ENCODE measurements around the gene LRRC34. TPM values are rescaled to one million over a fixed set of nuclear protein-coding genes. Genes with fewer than 3 reads are reported as not detected.

LRRC34 gene
- total and polyA plus RNA-seq, 4 donors: 0.22 to 2.8 (median 0.85) TPM

DNA sequence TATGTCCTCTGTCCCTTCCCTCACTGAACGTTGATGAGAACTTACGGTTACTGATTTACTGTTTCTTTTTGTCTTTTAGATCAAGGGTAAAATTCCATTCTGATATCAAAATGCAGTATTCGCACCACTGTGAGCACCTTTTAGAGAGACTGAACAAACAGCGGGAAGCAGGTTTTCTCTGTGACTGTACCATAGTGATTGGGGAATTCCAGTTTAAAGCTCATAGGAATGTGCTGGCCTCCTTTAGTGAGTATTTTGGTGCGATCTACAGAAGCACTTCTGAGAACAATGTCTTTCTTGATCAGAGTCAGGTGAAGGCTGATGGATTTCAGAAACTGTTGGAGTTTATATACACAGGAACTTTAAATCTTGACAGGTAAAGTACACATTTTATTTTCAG, 38.5 kb downstream of the LRRC34 start:
- Histone ChIP-seq H3K36me3 (ENCODE audit: control insufficient read depth in 4 of 4, insufficient read depth in 3 of 4, low read depth in 1 of 4, low read length in 3 of 4) (peaks cover 3 to 28% (median 14%) of the 10 kb centered on the region in 4 donors), H3K4me3 (ENCODE audit: low read depth in 1 of 3, low read length in 3 of 3) (peak overlapping the region in 2 of 3 donors; percentile 68 to 74), H3K9me3 (ENCODE audit: control insufficient read depth in 4 of 4, low read length in 3 of 4) (no peaks in the 10 kb centered on the region), H3K9ac (ENCODE audit: low read depth in 1 of 2, low read length in 2 of 2) (peak overlapping the region; percentile 12 to 79), H3K27ac (ENCODE audit: low read depth in 1 of 2, low read length in 2 of 2) (no peak overlapping the region), H3K4me1 (ENCODE audit: control insufficient read depth in 4 of 4, insufficient read depth in 4 of 4, low read length in 3 of 4) (peaks cover 0 to 37% (median 19%) of the 10 kb centered on the region in 4 donors), H3K27me3 (ENCODE audit: control insufficient read depth in 4 of 4, insufficient read depth in 4 of 4, low read length in 3 of 4) (no peaks in the 10 kb centered on the region)
- WGBS: 54% methylated on average over 5 of the region's 5 CpGs
- DNase-seq (ENCODE audit: low spot score): no peak
- TF ChIP-seq GABPA (IDR thresholded peaks at IDR 0.05 in 1 of 2, conservative IDR thresholded peaks at IDR 0.05 in 1 of 2) (no peak), NR2F2 (IDR thresholded peaks at IDR 0.05) (no peak), YY1 (IDR thresholded peaks at IDR 0.05) (no peak), SP1 (IDR thresholded peaks at IDR 0.05) (no peak), TAF1 (conservative IDR thresholded peaks at IDR 0.05) (no peak), JUND (IDR thresholded peaks at IDR 0.05) (no peak), HNF4A (conservative IDR thresholded peaks at IDR 0.05) (no peak), RXRA (IDR thresholded peaks at IDR 0.05) (no peak), FOXA2 (IDR thresholded peaks at IDR 0.05) (no peak), ZBTB33 (IDR thresholded peaks at IDR 0.05) (no peak), RAD21 (IDR thresholded peaks at IDR 0.05) (no peak), HNF4G (IDR thresholded peaks at IDR 0.05) (no peak), FOXA1 (IDR thresholded peaks at IDR 0.05) (no peak), EGR1 (IDR thresholded peaks at IDR 0.05; ENCODE audit: low read depth in 2 of 2) (no peak)
- TF ChIP-seq, protein P1, sequence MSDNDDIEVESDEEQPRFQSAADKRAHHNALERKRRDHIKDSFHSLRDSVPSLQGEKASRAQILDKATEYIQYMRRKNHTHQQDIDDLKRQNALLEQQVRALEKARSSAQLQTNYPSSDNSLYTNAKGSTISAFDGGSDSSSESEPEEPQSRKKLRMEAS (IDR thresholded peaks at IDR 0.05): no peak
- TF ChIP-seq, protein P2, sequence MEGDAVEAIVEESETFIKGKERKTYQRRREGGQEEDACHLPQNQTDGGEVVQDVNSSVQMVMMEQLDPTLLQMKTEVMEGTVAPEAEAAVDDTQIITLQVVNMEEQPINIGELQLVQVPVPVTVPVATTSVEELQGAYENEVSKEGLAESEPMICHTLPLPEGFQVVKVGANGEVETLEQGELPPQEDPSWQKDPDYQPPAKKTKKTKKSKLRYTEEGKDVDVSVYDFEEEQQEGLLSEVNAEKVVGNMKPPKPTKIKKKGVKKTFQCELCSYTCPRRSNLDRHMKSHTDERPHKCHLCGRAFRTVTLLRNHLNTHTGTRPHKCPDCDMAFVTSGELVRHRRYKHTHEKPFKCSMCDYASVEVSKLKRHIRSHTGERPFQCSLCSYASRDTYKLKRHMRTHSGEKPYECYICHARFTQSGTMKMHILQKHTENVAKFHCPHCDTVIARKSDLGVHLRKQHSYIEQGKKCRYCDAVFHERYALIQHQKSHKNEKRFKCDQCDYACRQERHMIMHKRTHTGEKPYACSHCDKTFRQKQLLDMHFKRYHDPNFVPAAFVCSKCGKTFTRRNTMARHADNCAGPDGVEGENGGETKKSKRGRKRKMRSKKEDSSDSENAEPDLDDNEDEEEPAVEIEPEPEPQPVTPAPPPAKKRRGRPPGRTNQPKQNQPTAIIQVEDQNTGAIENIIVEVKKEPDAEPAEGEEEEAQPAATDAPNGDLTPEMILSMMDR (IDR thresholded peaks at IDR 0.05; ENCODE audit: low read depth, low read length, missing input control): no peak
- TF ChIP-seq, protein P3, sequence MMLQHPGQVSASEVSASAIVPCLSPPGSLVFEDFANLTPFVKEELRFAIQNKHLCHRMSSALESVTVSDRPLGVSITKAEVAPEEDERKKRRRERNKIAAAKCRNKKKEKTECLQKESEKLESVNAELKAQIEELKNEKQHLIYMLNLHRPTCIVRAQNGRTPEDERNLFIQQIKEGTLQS (IDR thresholded peaks at IDR 0.05): no peak
- TF ChIP-seq, protein P4, sequence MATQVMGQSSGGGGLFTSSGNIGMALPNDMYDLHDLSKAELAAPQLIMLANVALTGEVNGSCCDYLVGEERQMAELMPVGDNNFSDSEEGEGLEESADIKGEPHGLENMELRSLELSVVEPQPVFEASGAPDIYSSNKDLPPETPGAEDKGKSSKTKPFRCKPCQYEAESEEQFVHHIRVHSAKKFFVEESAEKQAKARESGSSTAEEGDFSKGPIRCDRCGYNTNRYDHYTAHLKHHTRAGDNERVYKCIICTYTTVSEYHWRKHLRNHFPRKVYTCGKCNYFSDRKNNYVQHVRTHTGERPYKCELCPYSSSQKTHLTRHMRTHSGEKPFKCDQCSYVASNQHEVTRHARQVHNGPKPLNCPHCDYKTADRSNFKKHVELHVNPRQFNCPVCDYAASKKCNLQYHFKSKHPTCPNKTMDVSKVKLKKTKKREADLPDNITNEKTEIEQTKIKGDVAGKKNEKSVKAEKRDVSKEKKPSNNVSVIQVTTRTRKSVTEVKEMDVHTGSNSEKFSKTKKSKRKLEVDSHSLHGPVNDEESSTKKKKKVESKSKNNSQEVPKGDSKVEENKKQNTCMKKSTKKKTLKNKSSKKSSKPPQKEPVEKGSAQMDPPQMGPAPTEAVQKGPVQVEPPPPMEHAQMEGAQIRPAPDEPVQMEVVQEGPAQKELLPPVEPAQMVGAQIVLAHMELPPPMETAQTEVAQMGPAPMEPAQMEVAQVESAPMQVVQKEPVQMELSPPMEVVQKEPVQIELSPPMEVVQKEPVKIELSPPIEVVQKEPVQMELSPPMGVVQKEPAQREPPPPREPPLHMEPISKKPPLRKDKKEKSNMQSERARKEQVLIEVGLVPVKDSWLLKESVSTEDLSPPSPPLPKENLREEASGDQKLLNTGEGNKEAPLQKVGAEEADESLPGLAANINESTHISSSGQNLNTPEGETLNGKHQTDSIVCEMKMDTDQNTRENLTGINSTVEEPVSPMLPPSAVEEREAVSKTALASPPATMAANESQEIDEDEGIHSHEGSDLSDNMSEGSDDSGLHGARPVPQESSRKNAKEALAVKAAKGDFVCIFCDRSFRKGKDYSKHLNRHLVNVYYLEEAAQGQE (IDR thresholded peaks at IDR 0.05): no peak

Measured in liver (tissue), 9 donors.